ENCODE data around the gene BAIAP2L2. TPM values are rescaled to one million over a fixed set of nuclear protein-coding genes. Genes with fewer than 3 reads are reported as not detected.
"Not testable (repeated sequence)": the region's sequence is repeated elsewhere in the genome, so short reads cannot be mapped to it uniquely, and the experiment has no call there.

Gene BAIAP2L2
- total RNA-seq, 1 donor from 2014 or later, result not detected

GRCh38 chr22:38124236-38124974 is 13.9 kb upstream of the BAIAP2L2 start:
- no peaks in the 10 kb centered on the region for H3K27me3 ChIP-seq
- H3K9me3 ChIP-seq, result no peaks in the 10 kb centered on the region
- peaks cover 0 to 4% of the 10 kb centered on the region in 2 donors for H3K36me3 ChIP-seq
- H3K27ac ChIP-seq, result no peak overlapping the region
- TF ChIP-seq POLR2A (IDR thresholded peaks at IDR 0.05) (no peak), POLR2AphosphoS5 (IDR thresholded peaks at IDR 0.05; ENCODE audit: insufficient read depth in 1 of 2, low read depth in 1 of 2) (peak in 1 of 2 donors; percentile 23)
- intact Hi-C loops (cut with DNase I), result no loop called here
- no peak overlapping the region for H3K4me3 ChIP-seq
- no peak for DNase-seq (ENCODE audit: extremely low spot score in 2 of 2)
- H3K4me1 ChIP-seq, result no peaks in the 10 kb centered on the region

- Histone ChIP-seq H3K27me3 (no peaks in the 10 kb centered on the region), H3K4me1 (no peaks in the 10 kb centered on the region), H3K27ac (no peak overlapping the region), H3K9me3 (no peaks in the 10 kb centered on the region), H3K4me3 (no peak overlapping the region), H3K36me3 (no peaks in the 10 kb centered on the region)
- intact Hi-C loops (cut with DNase I), result no loop called here
- DNase-seq (ENCODE audit: extremely low spot score in 2 of 2), result no peak
- no peak for TF ChIP-seq CTCF (IDR thresholded peaks at IDR 0.05)
- no peak for TF ChIP-seq POLR2A (IDR thresholded peaks at IDR 0.05)
- TF ChIP-seq POLR2AphosphoS5 (IDR thresholded peaks at IDR 0.05; ENCODE audit: insufficient read depth in 1 of 2, low read depth in 1 of 2), result no peak
These were observed 12.1 kb upstream of the BAIAP2L2 start for GRCh38 chr22:38122616-38123015.

- Histone ChIP-seq H3K4me3 (no peak overlapping the region), H3K27me3 (no peaks in the 10 kb centered on the region), H3K36me3 (no peaks in the 10 kb centered on the region), H3K9me3 (no peaks in the 10 kb centered on the region), H3K4me1 (no peaks in the 10 kb centered on the region), H3K27ac (no peak overlapping the region)
- no peak for DNase-seq (ENCODE audit: extremely low spot score in 2 of 2)
- intact Hi-C loops (cut with DNase I), result no loop called here
- TF ChIP-seq POLR2A (IDR thresholded peaks at IDR 0.05), result no peak
- no peak for TF ChIP-seq POLR2AphosphoS5 (IDR thresholded peaks at IDR 0.05; ENCODE audit: insufficient read depth in 1 of 2, low read depth in 1 of 2)
- TF ChIP-seq CTCF (IDR thresholded peaks at IDR 0.05), result no peak
These were observed 10.1 kb upstream of the BAIAP2L2 start for GRCh38 chr22:38120359-38121110.

- H3K27ac ChIP-seq; DNase-seq (ENCODE audit: extremely low spot score in 2 of 2); H3K36me3 ChIP-seq; H3K9me3 ChIP-seq; H3K4me1 ChIP-seq; H3K4me3 ChIP-seq; H3K27me3 ChIP-seq: not testable (repeated sequence)
- intact Hi-C loops (cut with DNase I), result loop anchor here (10.0 kb wide), 1 partner anchor 236 kb away; no protein-coding TSS in a partner anchor
These were observed 8.3 kb upstream of the BAIAP2L2 start for GRCh38 chr22:38118747-38119146.

- H3K4me3 ChIP-seq, result no peak overlapping the region
- no peaks in the 10 kb centered on the region for H3K36me3 ChIP-seq
- intact Hi-C loops (cut with DNase I), result loop anchor here (10.0 kb wide), 1 partner anchor 237 kb away; no protein-coding TSS in a partner anchor
- no peak overlapping the region for H3K27ac ChIP-seq
- no peaks in the 10 kb centered on the region for H3K27me3 ChIP-seq
- DNase-seq (ENCODE audit: extremely low spot score in 2 of 2), result no peak
- no peak for TF ChIP-seq CTCF (IDR thresholded peaks at IDR 0.05)
- TF ChIP-seq POLR2A (IDR thresholded peaks at IDR 0.05), result no peak
- no peak for TF ChIP-seq POLR2AphosphoS5 (IDR thresholded peaks at IDR 0.05; ENCODE audit: insufficient read depth in 1 of 2, low read depth in 1 of 2)
- H3K9me3 ChIP-seq, result no peaks in the 10 kb centered on the region
- H3K4me1 ChIP-seq, result peaks cover 5% of the 10 kb centered on the region
These were observed 7.7 kb upstream of the BAIAP2L2 start for GRCh38 chr22:38118182-38118581.

GRCh38 chr22:38117556-38117955 is 7.1 kb upstream of the BAIAP2L2 start:
- intact Hi-C loops (cut with DNase I), result loop anchor here (10.0 kb wide), 1 partner anchor 237 kb away; no protein-coding TSS in a partner anchor
- H3K27me3 ChIP-seq; H3K4me3 ChIP-seq; H3K4me1 ChIP-seq; H3K36me3 ChIP-seq; DNase-seq (ENCODE audit: extremely low spot score in 2 of 2); H3K9me3 ChIP-seq; H3K27ac ChIP-seq: not testable (repeated sequence)
